OCI-M2 (cell line): ENCODE measurements around the gene TMEM30B.

ENCODE experiments used
- DNase-seq: peaks from one replicate; lab custom pipeline; 2025; ENCODE audit not compliant: unreplicated experiment; lab: John Stamatoyannopoulos, UW

Gene TMEM30B

DNA sequence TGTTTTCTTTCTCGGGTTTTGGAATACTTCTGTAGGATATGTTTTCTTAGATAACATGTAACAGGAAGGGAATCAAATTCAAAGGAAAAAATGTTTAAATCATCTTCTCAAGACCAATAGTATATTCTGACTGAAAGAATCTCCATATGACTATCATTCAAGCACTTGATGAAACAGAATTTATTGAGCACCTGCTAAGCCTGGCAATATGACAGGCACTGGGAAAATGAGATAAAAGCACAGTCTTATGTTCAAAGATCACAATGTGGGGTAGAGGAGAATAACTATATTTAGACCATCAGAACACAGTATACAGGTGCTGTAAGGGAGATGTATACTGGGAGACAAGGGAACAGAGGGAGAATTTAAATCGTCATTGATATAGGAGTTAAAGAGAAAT is 19.1 kb upstream of the TMEM30B start:
- DNase-seq: no peak

DNA sequence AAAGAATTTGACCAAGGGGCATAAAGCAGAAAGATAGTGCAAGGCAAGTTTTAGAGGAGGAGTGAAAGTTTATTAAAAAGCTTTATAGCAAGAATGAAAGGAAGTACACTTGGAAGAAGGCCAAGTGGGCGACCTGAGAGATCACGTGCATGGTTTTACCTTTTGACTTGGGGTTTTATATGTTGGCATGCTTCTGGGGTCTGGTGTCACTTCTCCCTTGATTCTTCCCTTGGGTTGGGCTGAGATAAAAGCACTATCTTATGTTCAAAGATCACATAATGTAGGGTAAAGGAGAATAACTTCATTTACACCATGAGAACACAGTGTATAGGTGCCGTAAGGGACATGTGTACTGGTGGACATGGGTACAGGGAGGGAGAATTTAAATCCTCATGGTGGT is 17.7 kb upstream of the TMEM30B start:
- DNase-seq: no peak

DNA sequence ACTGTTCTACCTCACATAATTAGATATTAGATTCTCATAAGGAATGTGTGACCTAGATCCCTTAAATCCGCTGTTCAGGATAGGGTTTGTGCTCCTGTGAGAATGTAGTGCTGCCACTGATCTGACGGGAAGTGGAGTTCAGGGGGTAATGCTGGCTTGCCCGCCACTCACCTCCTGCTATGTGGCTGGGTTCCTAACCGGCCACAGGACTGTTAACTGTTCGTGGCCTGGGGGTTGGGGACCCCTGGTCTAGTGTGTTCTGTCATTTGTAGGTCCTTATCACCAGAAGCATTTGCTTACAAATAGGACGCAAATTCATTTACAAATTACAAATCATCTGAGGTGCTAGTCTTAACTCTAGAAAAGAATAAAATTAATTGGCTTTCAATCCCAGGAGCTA is 16.4 kb upstream of the TMEM30B start:
- DNase-seq: no peak

DNA sequence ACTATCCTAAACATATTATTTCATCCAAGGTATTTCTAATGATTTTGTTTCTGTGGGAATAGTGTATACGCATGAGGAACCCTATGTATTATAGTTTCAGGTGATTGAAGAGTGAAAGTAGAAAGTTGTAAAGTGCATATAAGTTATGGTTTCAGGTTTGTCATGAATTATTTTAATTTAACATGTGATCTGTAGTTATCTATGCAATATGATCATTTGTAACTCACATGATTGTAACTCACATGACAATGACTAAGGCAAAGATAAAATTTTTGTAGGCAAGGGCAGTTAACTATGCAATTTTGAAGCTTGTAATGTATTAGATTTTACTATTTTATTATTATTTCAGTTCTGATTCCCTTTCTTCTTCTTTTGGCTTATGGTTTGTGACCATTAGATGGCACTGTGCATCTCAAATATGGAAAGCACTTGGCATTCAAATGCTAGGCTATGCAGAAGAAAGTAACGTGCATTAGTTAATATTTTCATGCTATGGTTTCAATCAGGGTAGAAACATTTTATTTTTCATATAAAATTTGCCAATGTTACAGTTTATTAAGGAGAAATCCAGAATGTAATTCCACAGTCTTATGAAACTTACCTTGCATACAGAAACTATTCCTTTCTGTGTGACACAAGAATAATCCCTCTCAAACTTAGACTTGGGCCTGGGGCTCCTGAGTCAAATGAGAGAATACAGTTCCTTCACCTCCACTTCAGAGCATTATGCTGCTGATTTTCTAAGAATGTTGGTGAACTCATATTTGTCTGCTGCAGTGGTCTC is 15.8 kb upstream of the TMEM30B start:
- no peak for DNase-seq

DNA sequence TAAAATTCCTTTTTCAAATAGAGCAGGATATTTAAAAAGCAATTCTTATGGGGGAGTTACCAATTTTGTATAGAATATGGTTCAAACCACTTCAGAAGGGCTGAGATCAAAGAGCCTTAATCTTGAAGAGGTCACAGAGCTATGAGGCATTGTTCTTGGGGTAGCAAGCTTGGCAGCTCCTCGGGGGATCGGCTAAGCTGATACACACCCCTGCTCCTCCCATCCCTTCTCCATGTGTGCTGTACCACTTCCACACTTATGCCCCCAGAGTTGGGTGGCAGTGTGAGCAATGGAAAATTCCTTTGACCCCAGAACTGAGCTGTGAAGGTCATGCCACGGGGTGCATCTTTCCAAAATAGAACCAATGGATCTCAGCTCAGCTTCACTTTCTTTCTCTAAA is 15.0 kb upstream of the TMEM30B start:
- no peak for DNase-seq

DNA sequence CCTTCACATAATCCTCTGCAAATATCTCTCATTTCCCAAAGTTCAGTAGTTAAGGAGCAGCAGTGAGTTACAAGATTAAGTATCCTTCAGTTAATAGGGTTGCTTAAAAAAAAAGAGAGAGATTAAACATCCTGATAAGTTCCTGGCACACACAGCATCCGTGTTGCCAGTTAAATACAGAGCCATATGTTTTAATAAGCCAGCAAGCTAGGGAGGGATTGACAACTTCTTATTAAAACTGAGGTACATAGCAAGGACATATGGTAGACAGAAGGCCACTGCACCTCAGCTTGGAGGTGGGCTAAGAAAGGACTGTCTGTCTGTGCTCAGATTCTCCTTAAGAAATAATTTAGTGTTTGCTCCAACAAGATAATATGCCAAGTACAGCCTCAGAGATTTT is 9.6 kb upstream of the TMEM30B start:
- no peak for DNase-seq

DNA sequence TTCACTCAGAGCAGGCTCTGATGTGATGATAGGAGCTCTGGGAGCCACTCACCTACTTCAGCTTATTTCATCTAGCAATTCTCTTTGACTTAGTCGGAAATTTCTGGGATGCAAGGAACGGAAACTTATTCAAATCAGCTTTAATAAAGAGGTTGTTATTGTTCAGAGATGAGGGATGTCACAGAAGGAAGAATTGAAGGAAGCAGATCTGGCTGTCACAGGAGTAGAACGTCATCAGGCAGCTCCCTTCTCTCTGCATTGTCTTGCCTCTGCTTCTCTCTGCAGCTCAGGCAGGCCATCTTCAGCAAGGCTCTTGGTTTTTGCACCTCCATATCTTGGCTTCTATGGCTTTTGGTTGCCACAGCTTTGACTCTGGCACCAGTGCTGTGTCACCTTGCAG is 7.6 kb upstream of the TMEM30B start:
- no peak for DNase-seq

DNA sequence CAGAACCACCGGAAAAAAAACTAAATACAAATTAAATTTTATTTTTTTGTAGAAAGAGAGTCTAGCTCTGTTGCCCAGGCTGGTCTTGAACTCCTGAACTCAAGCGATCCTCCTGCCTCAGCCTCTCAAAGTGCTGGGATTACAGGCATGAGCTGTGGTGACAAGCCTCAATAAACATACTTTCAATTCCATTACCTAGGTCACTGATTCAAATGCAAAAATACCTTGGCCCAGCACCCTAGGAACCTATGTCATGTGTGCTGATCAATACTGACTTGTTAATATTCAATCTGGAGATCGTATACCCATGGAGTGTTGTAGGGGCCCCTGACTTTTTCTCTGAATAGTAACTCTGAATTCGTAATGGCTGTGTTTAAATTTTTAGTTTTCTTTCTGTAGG is 7.1 kb upstream of the TMEM30B start:
- no peak for DNase-seq

DNA sequence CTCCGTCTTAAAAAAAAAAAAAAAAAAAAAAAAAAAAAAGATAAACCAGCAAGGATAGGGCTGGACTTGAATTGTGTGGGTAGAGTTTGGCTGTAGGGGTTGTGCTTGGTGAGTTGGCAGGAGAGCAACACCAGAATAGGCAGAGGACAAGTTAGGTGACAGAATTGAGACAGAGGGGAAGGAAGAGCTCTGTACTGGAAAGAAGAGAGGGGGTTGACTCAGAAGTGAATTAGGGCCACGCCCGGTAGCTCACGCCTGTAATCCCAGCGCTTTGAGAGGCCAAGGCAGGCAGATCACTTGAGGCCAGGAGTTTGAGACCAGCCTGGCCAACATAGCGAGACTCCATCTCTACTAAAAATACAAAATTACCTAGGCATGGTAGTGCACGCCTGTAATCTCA is 6.1 kb upstream of the TMEM30B start:
- DNase-seq: no peak

DNA sequence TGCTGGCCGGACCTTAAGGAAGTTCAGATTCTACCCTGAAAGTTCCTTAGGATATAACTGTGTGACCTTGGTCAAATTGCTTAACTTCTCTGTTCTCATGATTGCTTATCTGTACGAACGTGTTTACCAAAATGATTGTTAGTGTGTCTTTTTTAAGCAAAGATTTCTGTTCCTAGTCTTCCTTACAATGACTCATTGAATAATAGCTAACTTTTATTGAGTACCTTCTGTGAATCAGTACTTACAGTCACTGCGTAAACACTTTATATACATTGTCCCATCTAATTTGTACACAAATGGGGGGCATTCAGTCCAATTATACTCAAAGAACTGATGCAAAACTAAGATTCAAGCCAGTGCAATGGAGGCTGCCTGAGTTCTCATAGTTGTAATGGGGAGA is 4.2 kb upstream of the TMEM30B start:
- DNase-seq: no peak

DNA sequence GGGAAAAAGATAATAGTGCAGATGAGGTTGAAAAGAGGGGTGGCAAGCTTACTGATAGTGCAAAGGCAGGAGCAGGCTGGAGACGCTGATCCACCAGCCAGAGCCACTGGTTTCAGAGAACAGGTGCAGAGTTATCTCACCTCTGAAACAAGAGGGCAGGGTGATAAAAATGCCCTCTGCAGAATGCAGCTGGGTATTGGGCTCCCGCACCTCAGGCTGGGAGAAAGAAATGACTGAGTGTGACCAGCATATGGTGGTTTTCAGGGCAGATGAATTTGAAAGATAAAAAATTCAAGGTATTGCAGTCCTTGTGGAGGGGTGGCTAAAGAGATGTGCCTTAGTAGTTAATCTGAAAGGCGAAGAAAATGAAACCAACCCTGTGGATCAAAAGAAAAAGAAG is 2.9 kb upstream of the TMEM30B start:
- no peak for DNase-seq

DNA sequence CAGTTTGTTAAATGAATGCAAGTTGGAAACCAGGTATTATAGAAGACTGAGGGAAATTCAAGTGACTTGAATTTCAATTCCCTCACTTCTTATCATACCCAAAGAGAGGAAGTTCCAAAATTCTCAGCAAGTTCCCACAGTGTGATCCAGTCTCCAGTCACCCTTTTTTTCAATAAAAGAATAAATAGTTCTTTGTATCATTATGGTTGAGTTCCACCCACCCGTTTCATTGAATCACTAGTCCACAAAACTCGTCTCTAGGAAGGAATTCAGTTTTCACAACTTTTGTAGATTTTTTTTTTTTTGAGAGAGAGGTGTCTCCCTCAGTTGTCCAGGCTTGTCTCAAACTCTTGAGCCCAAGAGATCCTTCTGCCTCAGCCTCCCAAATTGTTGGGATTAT is 1.6 kb upstream of the TMEM30B start:
- DNase-seq: no peak

DNA sequence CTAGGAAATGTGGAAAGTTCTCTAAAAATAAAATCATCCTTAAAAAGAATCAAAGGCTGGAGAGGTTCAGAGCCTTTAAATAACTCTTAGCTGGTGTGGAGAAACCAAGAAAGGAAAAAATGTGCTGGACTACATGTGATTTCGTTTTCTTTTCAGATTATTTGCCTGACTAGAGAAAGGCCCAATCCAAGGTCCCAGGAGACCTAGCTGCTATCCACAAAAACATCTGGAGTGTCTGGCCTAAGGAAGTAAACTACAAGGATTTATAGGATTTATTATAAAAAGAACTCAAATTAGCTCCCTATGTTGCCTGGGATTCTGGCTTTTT is 774 bp upstream of the TMEM30B start:
- DNase-seq: no peak

DNA sequence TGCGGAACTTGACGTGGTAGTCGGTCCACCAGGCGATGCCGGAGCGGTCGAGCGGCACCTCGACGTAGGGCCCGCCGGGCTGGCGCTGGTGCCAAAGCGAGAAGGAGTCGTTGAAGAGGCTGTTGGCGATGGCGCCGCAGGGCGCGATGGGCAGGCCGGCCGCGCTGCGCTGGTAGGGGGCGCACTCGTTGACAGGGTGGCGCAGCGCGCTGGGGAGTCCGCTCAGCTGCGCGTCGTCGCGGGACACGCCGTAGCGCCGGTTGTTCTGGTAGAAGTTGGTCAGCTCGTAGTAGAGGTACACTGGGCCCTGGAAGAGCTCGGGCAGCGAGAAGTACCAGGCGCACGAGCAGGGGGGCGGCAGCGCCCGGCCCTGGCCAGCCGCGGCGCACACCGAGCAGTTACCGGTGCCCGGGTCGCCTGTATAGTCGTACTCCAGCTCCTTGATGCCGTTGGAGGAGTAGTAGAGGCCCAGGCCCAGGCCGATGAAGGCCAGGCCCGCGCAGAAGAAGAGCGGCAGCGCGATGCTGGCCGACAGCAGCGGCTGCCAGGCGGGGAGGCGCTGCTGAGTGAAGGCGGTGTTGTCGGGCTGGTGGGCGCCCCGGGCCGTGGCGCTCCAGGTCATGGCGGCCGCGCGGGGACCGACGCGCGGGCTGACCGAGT is 482 bp downstream of the TMEM30B start:
- DNase-seq: no peak

DNA sequence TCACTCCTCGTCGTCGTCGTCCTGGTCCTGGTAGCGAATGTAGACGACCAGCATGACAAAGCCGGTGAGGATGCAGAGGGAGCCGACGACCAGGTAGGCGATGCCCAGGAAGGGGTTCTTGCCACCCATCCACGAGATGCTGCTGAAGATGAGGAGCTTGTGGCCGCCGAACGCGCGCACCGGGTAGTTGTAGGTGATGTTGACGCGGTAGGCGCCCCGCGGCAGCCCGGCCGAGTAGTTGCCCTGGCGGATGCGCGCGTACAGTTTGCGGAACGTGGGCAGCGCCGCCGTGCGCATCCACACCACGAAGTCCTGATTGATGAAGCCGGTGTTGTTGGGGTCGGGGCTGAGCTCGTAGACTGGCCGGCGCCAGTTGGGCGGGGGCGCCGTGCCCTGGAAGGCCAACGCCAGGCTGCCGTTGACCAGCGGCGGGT is 1.0 kb downstream of the TMEM30B start:
- no peak for DNase-seq

DNA sequence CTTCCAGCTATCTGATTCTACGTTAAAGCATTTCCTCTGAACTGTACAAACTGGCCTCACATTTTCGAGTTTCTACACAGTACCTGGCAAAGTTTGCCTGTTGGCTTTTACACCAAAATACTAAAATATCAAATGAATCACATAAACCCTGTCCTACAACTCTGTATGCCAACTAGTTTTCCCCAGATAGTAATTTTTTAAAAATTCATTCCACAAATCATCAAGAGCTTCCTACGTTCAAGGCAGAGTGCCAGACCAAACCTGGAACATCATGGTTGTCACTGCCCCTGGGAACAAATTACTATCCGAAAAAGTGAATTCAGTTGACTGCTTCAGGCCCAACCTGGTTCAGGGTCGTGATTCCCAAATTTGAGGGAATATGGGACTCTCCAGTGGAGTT is 2.1 kb downstream of the TMEM30B start:
- no peak for DNase-seq

DNA sequence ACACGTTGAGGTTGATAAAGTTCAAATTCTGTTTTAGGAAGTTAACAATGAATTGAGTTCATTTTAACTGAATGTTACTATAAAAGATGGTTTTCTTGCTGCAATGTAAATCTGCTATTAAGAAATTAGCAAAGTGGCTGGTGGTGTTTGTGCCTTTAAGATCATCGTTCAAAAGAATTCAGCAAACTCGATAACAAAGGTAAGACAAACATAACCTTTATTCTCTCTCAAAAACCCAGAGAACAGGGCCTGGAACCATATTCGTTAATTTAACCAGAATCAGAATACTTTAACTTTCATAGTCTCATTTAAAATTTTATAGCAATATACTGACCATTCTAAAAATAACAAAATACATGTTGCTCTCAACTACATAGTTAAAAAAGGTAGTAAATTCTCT is 3.4 kb downstream of the TMEM30B start:
- no peak for DNase-seq

DNA sequence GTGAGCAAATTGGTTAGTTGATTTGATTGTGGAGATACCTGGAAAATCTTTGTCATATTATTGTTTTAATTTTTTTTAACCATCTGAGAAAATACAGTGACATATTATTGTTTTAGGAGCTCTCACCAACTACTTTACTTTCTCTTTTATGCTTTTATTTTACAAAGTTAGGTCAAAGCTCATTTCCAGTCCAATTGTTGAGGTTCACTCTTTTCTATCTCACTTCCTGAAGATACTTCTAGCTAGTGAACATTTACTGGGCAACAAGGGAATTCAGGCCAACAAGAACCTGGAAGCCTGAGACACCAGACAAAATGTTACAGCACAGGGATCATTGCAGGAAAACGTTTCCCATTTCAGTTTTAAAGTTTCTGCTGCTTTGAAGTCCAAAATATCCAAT is 3.9 kb downstream of the TMEM30B start:
- DNase-seq: no peak

DNA sequence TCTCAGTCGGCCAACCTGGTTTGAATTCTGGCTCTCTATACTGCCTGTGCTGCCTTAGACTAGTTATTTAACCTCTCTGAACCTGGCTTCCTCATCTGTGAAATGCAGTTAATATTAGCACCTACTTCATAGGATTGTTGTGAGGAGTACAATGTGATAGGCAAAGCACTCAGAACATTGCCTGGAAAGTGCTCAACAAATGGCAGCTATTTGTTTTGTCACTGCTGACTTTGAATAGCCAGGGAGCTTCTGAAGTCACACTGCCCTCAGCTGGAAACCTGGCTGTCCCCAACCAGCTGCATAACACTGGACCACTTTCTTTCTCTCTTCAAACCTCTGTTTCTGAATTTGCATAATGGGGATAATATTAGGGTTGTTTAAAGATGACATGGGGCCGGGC is 9.6 kb downstream of the TMEM30B start:
- DNase-seq: no peak

DNA sequence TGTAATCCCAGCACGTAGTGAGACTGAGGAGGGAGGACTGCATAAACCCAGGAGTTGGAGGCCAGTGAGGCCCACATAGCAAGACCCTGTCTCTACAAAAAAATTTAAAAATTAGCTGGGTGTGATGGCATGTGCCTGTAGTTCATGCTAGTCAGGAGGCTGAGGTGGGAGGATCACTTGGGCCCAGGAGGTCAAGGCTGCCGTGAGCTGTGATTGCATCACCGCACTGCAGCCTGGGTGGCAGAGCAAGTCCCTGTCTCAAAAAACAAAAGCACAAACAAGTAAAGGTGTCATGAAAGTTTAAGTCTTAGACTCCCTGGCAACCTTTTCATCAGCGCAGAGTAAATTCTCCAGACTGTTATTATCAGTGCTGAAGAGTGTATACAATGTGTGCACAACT is 10.4 kb downstream of the TMEM30B start:
- DNase-seq: no peak

DNA sequence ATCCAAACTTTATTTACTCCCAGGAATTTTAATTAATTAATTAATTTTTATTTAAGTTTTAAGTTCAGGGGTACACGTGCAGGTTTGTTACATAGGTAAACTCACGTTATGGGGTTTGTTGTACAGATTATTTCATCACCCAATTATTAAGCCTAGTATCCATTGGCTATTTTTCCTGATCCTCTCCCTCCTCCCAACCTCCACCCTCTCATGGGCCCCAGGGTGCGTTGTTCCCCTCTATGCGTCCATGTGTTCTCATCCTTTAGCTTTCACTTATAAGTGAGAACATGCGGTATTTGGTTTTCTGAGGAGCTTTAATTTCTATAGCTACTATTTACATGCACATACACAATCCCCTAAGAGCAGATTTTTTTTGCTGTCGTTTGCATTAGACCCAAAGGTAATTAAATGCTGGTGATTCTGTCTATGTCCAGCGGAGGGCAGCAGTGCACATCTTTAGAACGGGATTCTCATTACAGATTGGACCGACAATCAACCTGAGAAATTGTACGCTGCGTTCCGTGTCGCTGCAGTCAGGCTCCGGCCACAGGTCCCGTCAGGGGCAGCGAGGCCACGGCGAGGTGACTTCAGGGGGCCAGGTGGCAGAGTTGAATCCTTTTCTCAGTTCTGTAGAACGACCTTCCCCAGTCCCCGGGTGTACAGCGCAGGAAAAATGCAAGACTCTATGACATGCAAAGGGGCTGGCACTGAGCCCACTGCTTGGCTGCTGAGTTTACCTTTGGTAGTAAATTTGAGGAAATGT is 11.6 kb downstream of the TMEM30B start:
- DNase-seq: peak; percentile 56

DNA sequence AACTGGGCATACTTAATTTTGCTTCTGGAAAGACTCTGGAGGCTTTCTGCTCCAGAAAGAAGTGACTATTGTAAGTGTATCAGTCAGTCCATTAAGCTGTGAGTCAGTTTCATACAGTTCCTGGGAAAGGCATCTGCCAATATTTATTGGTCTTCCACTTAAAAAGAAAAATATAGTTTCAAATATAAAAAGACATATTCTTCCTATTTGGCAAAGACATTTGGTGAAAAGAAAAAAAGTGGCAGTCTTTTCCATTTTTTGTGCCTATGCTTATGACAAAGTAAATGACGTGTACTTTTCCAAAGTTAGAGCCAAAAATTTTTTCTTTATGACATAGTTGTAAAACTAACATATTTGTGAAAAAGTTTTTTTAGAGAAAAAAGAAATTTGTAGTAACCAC is 12.3 kb downstream of the TMEM30B start:
- no peak for DNase-seq
